GM12892 (cell line): Measurements from ENCODE around the gene CCR1.

Experiments used
- DNase-seq: peaks from one replicate; pipeline ENCODE4 v3.0.0; 2011; ENCODE audit not compliant: insufficient read length
- FAIRE-seq: peaks from 2 replicates; lab custom pipeline; 2011; peaks lifted over from hg19 to GRCh38; lab: Jason Lieb, UNC
- POLR2A ChIP-seq: IDR thresholded peaks from 2 replicates; pipeline ENCODE4 v1.6.1; 2011; ENCODE audit warnings: low read depth, low read length, control low read depth
- POLR2AphosphoS5 ChIP-seq: IDR thresholded peaks from 2 replicates; pipeline ENCODE4 v1.6.1; 2011; ENCODE audit warnings: low read depth, low read length, control low read depth
- TAF1 ChIP-seq: IDR thresholded peaks from 2 replicates; pipeline ENCODE4 v1.6.1; 2011; ENCODE audit warnings: low read depth, mild to moderate bottlenecking, control low read depth, low read length, borderline replicate concordance

The CCR1 gene

GRCh38 chr3:46194868-46195553, 13.1 kb downstream of the CCR1 start:
- TF ChIP-seq POLR2A (no peak), TAF1 (no peak), POLR2AphosphoS5 (no peak)
- DNase-seq (no peak), FAIRE-seq (no peak)

- DNase-seq (no peak), FAIRE-seq (peak; percentile 50)
- TF ChIP-seq TAF1 = no peak
- no peak for TF ChIP-seq POLR2A
- no peak for TF ChIP-seq POLR2AphosphoS5
Observed at GRCh38 chr3:46193436-46193835, 14.7 kb downstream of the CCR1 start.

DNA sequence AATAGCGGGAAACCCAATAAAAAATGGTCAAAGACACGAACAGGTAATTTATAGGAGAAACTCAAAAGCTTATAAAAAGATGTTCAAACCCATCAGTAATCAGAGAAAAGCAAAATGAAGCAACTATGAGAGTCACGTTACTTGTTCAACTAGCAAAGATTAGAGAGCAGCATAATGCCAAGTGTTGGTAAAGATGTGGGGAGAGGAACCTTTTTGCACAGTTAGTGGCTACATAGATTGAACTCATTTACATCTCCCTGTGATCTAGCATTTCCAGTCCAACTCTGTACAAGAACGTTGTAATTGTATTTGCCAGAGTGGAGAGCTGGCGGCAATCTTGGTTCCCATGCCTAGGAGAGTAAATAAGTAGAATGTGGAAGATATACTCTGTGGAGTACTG, 15.2 kb downstream of the CCR1 start:
- TF ChIP-seq POLR2A (no peak), TAF1 (no peak), POLR2AphosphoS5 (no peak)
- FAIRE-seq (peak; percentile 67), DNase-seq (no peak)

DNA sequence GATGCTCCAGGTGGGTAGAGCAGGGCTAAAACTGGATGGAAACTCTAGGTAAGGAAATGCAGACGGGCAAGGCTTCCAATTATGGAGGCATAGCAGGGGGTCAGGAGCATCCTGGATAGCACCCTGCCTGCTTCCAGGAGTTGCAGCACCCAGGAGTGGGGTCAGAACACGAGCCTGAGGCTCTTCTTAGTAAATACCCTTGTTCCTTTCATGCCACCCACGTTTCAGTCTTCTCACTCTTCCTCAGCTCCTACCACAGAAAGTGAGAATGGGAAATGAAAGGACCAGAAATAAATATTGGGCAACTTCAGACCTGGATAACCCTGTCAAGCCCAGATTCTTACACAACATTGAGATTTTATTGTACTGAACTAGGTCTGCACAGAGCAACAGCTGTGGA, 16.4 kb downstream of the CCR1 start:
- DNase-seq (no peak), FAIRE-seq (no peak)
- no peak for TF ChIP-seq POLR2AphosphoS5
- no peak for TF ChIP-seq POLR2A
- no peak for TF ChIP-seq TAF1

- TF ChIP-seq POLR2AphosphoS5 = no peak
- TF ChIP-seq TAF1 = no peak
- no peak for TF ChIP-seq POLR2A
- FAIRE-seq (no peak), DNase-seq (no peak)
Observed at GRCh38 chr3:46188708-46189107, 19.4 kb downstream of the CCR1 start.

GRCh38 chr3:46187876-46188275, 20.2 kb downstream of the CCR1 start:
- FAIRE-seq = peak; percentile 66
- peak; percentile 21 for DNase-seq
- no peak for TF ChIP-seq POLR2AphosphoS5
- TF ChIP-seq POLR2A = no peak
- TF ChIP-seq TAF1 = no peak

GRCh38 chr3:46187341-46187700, 20.8 kb downstream of the CCR1 start:
- TF ChIP-seq POLR2A (no peak), POLR2AphosphoS5 (no peak), TAF1 (no peak)
- FAIRE-seq (no peak), DNase-seq (no peak)

DNA sequence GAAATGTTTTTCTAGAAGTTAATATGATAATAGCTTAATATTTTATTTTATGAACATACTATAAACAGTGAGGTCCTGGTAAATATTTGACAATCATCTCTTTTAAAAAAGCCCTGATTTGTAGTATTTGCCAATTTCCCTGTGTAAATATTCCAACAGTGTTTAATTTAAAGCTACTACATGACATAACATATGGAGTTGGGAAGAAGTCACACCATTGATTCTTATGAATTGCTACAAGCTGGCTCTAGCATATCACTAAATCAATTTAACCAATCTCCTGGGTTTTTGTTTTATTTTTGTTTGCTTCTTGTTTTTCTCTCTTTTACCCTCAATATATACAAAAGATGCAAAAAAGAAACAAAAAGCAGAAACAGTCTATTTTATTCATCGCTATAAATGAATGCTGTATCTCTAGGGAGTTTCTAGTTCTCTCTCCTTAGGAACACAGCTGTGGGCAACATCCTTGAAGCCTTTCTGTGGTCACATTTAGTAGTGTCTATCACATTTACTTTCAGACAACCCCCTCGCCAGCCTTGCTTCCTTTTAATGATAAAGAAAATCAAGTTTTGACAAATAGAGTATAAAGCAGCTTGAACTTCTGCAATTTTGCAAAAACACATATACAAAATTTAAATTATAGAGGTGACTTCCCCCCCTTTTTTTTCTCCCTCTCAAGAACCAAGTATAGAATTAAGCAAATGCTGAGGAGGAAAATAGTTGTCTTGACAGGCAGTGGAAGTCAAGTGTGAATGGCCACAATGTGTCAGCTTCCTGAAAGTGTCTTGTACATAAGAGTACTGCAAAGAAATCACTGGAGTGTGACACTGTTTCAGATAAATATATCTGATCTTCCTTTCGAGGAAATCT, 21.4 kb downstream of the CCR1 start:
- TF ChIP-seq POLR2AphosphoS5 (no peak), POLR2A (no peak), TAF1 (no peak)
- FAIRE-seq (peak; percentile 83), DNase-seq (peak; percentile 13)

- TF ChIP-seq POLR2A = no peak
- TF ChIP-seq POLR2AphosphoS5 = no peak
- no peak for TF ChIP-seq TAF1
- no peak for DNase-seq
- FAIRE-seq = peak; percentile 86
Observed at GRCh38 chr3:46184469-46184868, 23.6 kb downstream of the CCR1 start.

DNA sequence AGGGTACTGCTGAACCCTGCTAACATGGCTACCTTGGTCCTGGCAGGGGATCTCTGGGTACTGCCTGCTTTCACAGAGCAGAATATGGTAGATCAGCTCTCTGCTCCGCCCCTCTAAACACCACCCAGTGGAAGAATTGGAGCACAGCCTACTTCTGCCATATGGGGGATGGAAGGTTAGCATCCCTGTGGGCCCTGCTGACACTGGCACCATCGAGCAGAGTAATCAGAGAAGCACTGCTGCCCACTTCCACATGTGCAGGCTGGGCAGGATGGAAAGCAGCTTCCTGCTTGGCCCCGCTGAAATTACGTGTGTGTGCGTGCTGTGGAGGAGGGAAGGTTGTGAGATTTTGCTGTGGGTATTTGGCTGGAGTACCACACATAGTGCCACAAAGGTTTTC, 24.8 kb downstream of the CCR1 start:
- DNase-seq (no peak), FAIRE-seq (no peak)
- no peak for TF ChIP-seq TAF1
- no peak for TF ChIP-seq POLR2AphosphoS5

GRCh38 chr3:46168583-46169345, 39.3 kb downstream of the CCR1 start:
- TF ChIP-seq TAF1 = no peak
- no peak for TF ChIP-seq POLR2AphosphoS5
- TF ChIP-seq POLR2A = no peak
- FAIRE-seq (no peak), DNase-seq (no peak)
